ENCODE data around the gene SELENOT. TPM values are rescaled to one million over a fixed set of nuclear protein-coding genes. Genes with fewer than 3 reads are reported as not detected.

SELENOT gene
- total RNA-seq, 1 donor from 2014 or later, result 135 TPM

GRCh38 chr3:150567328-150567727 is 35.8 kb upstream of the SELENOT start:
- Histone ChIP-seq H3K36me3 (ENCODE audit: control insufficient read depth, insufficient read depth, low read length) (no peaks in the 10 kb centered on the region), H3K27me3 (ENCODE audit: control insufficient read depth, insufficient read depth, low read length) (no peaks in the 10 kb centered on the region), H3K4me3 (ENCODE audit: low read depth, low read length) (no peak overlapping the region)
- DNase-seq (ENCODE audit: low read depth), result no peak
- no peak for TF ChIP-seq CTCF (IDR thresholded peaks at IDR 0.05; ENCODE audit: insufficient read depth, low read length, poor library complexity, severe bottlenecking)

GRCh38 chr3:150577855-150578254 is 25.3 kb upstream of the SELENOT start:
- H3K4me3 ChIP-seq (ENCODE audit: low read depth, low read length), result no peak overlapping the region
- H3K27me3 ChIP-seq (ENCODE audit: control insufficient read depth, insufficient read depth, low read length), result no peaks in the 10 kb centered on the region
- H3K36me3 ChIP-seq (ENCODE audit: control insufficient read depth, insufficient read depth, low read length), result no peaks in the 10 kb centered on the region
- TF ChIP-seq CTCF (IDR thresholded peaks at IDR 0.05; ENCODE audit: insufficient read depth, low read length, poor library complexity, severe bottlenecking), result no peak
- DNase-seq (ENCODE audit: low read depth), result no peak

- no peak for DNase-seq (ENCODE audit: low read depth)
- no peaks in the 10 kb centered on the region for H3K36me3 ChIP-seq (ENCODE audit: control insufficient read depth, insufficient read depth, low read length)
Observed at GRCh38 chr3:150581174-150581573, 21.9 kb upstream of the SELENOT start.

GRCh38 chr3:150582620-150583019 is 20.5 kb upstream of the SELENOT start:
- TF ChIP-seq CTCF (IDR thresholded peaks at IDR 0.05; ENCODE audit: insufficient read depth, low read length, poor library complexity, severe bottlenecking), result no peak
- DNase-seq (ENCODE audit: low read depth), result no peak
- Histone ChIP-seq H3K36me3 (ENCODE audit: control insufficient read depth, insufficient read depth, low read length) (no peaks in the 10 kb centered on the region), H3K4me3 (ENCODE audit: low read depth, low read length) (no peak overlapping the region), H3K27me3 (ENCODE audit: control insufficient read depth, insufficient read depth, low read length) (no peaks in the 10 kb centered on the region)

More at GRCh38 chr3:150581174-150581573, 21.9 kb upstream of the SELENOT start:
- no peaks in the 10 kb centered on the region for H3K27me3 ChIP-seq (ENCODE audit: control insufficient read depth, insufficient read depth, low read length)
- no peak overlapping the region for H3K4me3 ChIP-seq (ENCODE audit: low read depth, low read length)
- no peak for TF ChIP-seq CTCF (IDR thresholded peaks at IDR 0.05; ENCODE audit: insufficient read depth, low read length, poor library complexity, severe bottlenecking)

- H3K36me3 ChIP-seq (ENCODE audit: control insufficient read depth, insufficient read depth, low read length), result no peaks in the 10 kb centered on the region
Observed at GRCh38 chr3:150583028-150583427, 20.1 kb upstream of the SELENOT start.

More at GRCh38 chr3:150583028-150583427, 20.1 kb upstream of the SELENOT start:
- no peak overlapping the region for H3K4me3 ChIP-seq (ENCODE audit: low read depth, low read length)
- TF ChIP-seq CTCF (IDR thresholded peaks at IDR 0.05; ENCODE audit: insufficient read depth, low read length, poor library complexity, severe bottlenecking), result no peak
- no peak for DNase-seq (ENCODE audit: low read depth)
- H3K27me3 ChIP-seq (ENCODE audit: control insufficient read depth, insufficient read depth, low read length), result no peaks in the 10 kb centered on the region
